ENCODE measurements around the gene CAMK1G. TPM values are rescaled to one million over a fixed set of nuclear protein-coding genes. Genes with fewer than 3 reads are reported as not detected.
A peak's percentile ranks its signal among the peaks of the same experiment; 100 is the strongest.

Gene CAMK1G
- total and polyA plus RNA-seq, 2 of the 4 experiments (the other 2 are of a cell fraction): 0.72 to 1.8 TPM

- H4K91ac ChIP-seq (ENCODE audit: insufficient read depth, low read depth, low read length): no peak overlapping the region
- H3K4me3 ChIP-seq (ENCODE audit: insufficient read depth, low read depth, low read length): no peak overlapping the region
- H4K8ac ChIP-seq (ENCODE audit: low read depth in 2 of 2, low read length in 2 of 2): no peak overlapping the region
- no peak for DNase-seq
- H3K9me1 ChIP-seq (ENCODE audit: insufficient read depth, low read length): no peaks in the 10 kb centered on the region; the same call in 1 of the 2 replicates
- intact Hi-C loops (cut with micrococcal nuclease): no loop called here
- ChIA-PET POLR2A (ENCODE audit: unreplicated experiment) (interaction anchor here (0.7 kb wide), 1 partner anchor 42 kb away, joined by 23 read pairs; no protein-coding TSS in a partner anchor), CTCF (no interaction called here)
- no peak overlapping the region for H2BK120ac ChIP-seq (ENCODE audit: low read depth, low read length)
- no TSS peak for BruUV-seq (replicated peaks)
- H2AK5ac ChIP-seq (ENCODE audit: low read depth, low read length): no peak overlapping the region
- no peaks in the 10 kb centered on the region for H4K20me1 ChIP-seq (ENCODE audit: insufficient read depth, low read length)
- H3K36me3 ChIP-seq (ENCODE audit: control insufficient read depth, insufficient read depth, low read length): no peaks in the 10 kb centered on the region
- TF ChIP-seq BHLHE40 (IDR thresholded peaks at IDR 0.05; ENCODE audit: low read depth, low read length) (0 out of 2 replicates have a peak, but pooled peaks have one; percentile 13), MXI1 (IDR thresholded peaks at IDR 0.05; ENCODE audit: borderline replicate concordance, low read depth, low read length) (no peak), RFX5 (IDR thresholded peaks at IDR 0.05; ENCODE audit: low read depth, low read length) (no peak), POLR2A (IDR thresholded peaks at IDR 0.05; ENCODE audit: low read depth, low read length) (no peak)
- TF ChIP-seq, protein P1, sequence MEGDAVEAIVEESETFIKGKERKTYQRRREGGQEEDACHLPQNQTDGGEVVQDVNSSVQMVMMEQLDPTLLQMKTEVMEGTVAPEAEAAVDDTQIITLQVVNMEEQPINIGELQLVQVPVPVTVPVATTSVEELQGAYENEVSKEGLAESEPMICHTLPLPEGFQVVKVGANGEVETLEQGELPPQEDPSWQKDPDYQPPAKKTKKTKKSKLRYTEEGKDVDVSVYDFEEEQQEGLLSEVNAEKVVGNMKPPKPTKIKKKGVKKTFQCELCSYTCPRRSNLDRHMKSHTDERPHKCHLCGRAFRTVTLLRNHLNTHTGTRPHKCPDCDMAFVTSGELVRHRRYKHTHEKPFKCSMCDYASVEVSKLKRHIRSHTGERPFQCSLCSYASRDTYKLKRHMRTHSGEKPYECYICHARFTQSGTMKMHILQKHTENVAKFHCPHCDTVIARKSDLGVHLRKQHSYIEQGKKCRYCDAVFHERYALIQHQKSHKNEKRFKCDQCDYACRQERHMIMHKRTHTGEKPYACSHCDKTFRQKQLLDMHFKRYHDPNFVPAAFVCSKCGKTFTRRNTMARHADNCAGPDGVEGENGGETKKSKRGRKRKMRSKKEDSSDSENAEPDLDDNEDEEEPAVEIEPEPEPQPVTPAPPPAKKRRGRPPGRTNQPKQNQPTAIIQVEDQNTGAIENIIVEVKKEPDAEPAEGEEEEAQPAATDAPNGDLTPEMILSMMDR (conservative IDR thresholded peaks at IDR 0.05; ENCODE audit: low read depth, low read length): no peak
- H3K27me3 ChIP-seq (ENCODE audit: control insufficient read depth, insufficient read depth, low read length): no peaks in the 10 kb centered on the region
- H3K9ac ChIP-seq (ENCODE audit: low read depth, low read length): no peak overlapping the region
- H3K14ac ChIP-seq (replicated peaks; ENCODE audit: low read depth, low read length): no peak overlapping the region
- no peak overlapping the region for H3K4ac ChIP-seq (ENCODE audit: low read depth, low read length)
- no peak overlapping the region for H3K18ac ChIP-seq (ENCODE audit: low read depth, low read length)
- no peak overlapping the region for H3K56ac ChIP-seq (ENCODE audit: extremely low read depth, insufficient read depth, low read length)
- WGBS, 2 experiments (ENCODE audit: extremely low coverage in 2 of 2, insufficient read length in 1 of 2): 50% methylated on average over 1 of the region's 15 CpGs; no CpG with 5 or more reads in 1 of the 2 experiments
- peak overlapping the region; percentile 5 for H2AFZ ChIP-seq (replicated peaks; ENCODE audit: low read length, poor library complexity)
- H3K4me1 ChIP-seq (ENCODE audit: control insufficient read depth, insufficient read depth, low read length): no peaks in the 10 kb centered on the region; the same call in none of the 2 replicates
- H3K27ac ChIP-seq (ENCODE audit: insufficient read depth, low read length): no peak overlapping the region
- H3K4me2 ChIP-seq (ENCODE audit: low read depth, low read length): no peak overlapping the region
- ATAC-seq (ENCODE audit: low read depth): no peak
- dilution Hi-C loops (cut with HindIII; ENCODE audit: low sequenced_read_pairs, unreplicated experiment): no loop called here
- H3K23ac ChIP-seq (ENCODE audit: low read depth, low read length): no peak overlapping the region
- no peaks in the 10 kb centered on the region for H3K79me1 ChIP-seq (ENCODE audit: low read depth in 1 of 2, low read length in 2 of 2)
- H2AK9ac ChIP-seq (replicated peaks; ENCODE audit: low read depth, low read length, poor library complexity): no peak overlapping the region
- no peak overlapping the region for H4K5ac ChIP-seq (ENCODE audit: low read depth, low read length)
- no peak overlapping the region for H2BK5ac ChIP-seq (ENCODE audit: low read depth, low read length, poor library complexity, severe bottlenecking)
- H3K9me3 ChIP-seq (ENCODE audit: control insufficient read depth, insufficient read depth, low read length): no peaks in the 10 kb centered on the region
- in situ Hi-C loops (cut with MboI; ENCODE audit: low sequenced_read_pairs): loop anchor here (5.0 kb wide), 1 partner anchor 48 kb away; no protein-coding TSS in a partner anchor
- H2BK20ac ChIP-seq (ENCODE audit: low read depth, low read length): no peak overlapping the region
- no peak overlapping the region for H2BK15ac ChIP-seq (ENCODE audit: low read depth, low read length)
Measured at GRCh38 chr1:209624558-209625549, 41.3 kb downstream of the CAMK1G start.

Measured in IMR-90 (cell line).